Metanephros (tissue), 2 donors: ENCODE results near the gene FEM1C. TPM values are rescaled to one million over a fixed set of nuclear protein-coding genes. Genes with fewer than 3 reads are reported as not detected.

Source experiments
- small RNA-seq: library from RNA; depleted of rRNA; stranded (forward); fragments of <200 nt; gene quantifications from one replicate; pipeline ENCODE3, GENCODE V24; 2014; ENCODE audit warnings: low replicate concordance
- total RNA-seq: library from RNA; depleted of rRNA; stranded (reverse); fragments of >200 nt; gene quantifications from one replicate; pipeline ENCODE4 v1.2.3, GENCODE V29; 2014

The FEM1C gene, protein sequence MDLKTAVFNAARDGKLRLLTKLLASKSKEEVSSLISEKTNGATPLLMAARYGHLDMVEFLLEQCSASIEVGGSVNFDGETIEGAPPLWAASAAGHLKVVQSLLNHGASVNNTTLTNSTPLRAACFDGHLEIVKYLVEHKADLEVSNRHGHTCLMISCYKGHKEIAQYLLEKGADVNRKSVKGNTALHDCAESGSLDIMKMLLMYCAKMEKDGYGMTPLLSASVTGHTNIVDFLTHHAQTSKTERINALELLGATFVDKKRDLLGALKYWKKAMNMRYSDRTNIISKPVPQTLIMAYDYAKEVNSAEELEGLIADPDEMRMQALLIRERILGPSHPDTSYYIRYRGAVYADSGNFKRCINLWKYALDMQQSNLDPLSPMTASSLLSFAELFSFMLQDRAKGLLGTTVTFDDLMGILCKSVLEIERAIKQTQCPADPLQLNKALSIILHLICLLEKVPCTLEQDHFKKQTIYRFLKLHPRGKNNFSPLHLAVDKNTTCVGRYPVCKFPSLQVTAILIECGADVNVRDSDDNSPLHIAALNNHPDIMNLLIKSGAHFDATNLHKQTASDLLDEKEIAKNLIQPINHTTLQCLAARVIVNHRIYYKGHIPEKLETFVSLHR
- total RNA-seq = 34.7 TPM

GRCh38 chr5:115544436-115545350 lies at the start of gene FEM1C:
Gene FEM1C, minus strand, starts transcription at chr5:115544775. Its CDS starts 1,282 bp downstream, at chr5:115543493.

Small RNA genes within 50 kb of the gene (small RNA-seq; reads per million reads assigned to genes)
- not detected for gene AC008628.1
- not detected for gene AC008628.2

Other genes starting within 250 kb of the FEM1C start
- gene CCDC112, start 248.1 kb downstream of the FEM1C start, total RNA-seq = 2.3 TPM
- gene TICAM2, start 57.7 kb upstream of the FEM1C start, total RNA-seq = 2.9 TPM
- 132 TPM for gene TMED7, start 81.3 kb upstream of the FEM1C start, total RNA-seq